Large intestine (tissue), 3 donors: ENCODE measurements around the gene PRKN. TPM values are rescaled to one million over a fixed set of nuclear protein-coding genes. Genes with fewer than 3 reads are reported as not detected.

ENCODE experiments used
- DNase-seq, 2 donors: peaks; one replicate each; pipeline versions ENCODE4 v3.0.0 to v3.0.0-alpha.2; 2013
- H3K27ac ChIP-seq: one replicate; pipeline ENCODE4 v1.5.1; 2013; ENCODE audit warnings: low read length
- H3K27me3 ChIP-seq: 2 replicates; pipeline ENCODE4 v1.6.1; 2013; ENCODE audit warnings: low read length; ENCODE audit not compliant: control insufficient read depth, insufficient read depth
- H3K36me3 ChIP-seq: 2 replicates; pipeline ENCODE4 v1.6.1; 2013; ENCODE audit warnings: low read length; ENCODE audit not compliant: control insufficient read depth, insufficient read depth
- H3K4me1 ChIP-seq: one replicate; pipeline ENCODE4 v1.6.1; 2013; ENCODE audit warnings: low read length; ENCODE audit not compliant: control insufficient read depth, insufficient read depth
- H3K4me3 ChIP-seq: one replicate; pipeline ENCODE4 v1.5.1; 2013; ENCODE audit warnings: low read length
- H3K9me3 ChIP-seq: one replicate; pipeline ENCODE4 v1.6.1; 2013; ENCODE audit warnings: mild to moderate bottlenecking, low read depth, low read length, moderate library complexity; ENCODE audit not compliant: control insufficient read depth
- WGBS: methylation state at CpG from one replicate; pipeline ENCODE4 v1.1.5; 2013; ENCODE audit warnings: low lambda C conversion rate; ENCODE audit not compliant: insufficient coverage; 5-methylcytosine and 5-hydroxymethylcytosine counted together
- polyA plus RNA-seq: library from polyadenylated mRNA; unstranded; fragments of 120-200 nt; gene quantifications from one replicate; pipeline ENCODE4 v1.2.1, GENCODE V29; 2013

PRKN gene
- polyA plus RNA-seq, 1 donor, result 2.5 TPM

DNA sequence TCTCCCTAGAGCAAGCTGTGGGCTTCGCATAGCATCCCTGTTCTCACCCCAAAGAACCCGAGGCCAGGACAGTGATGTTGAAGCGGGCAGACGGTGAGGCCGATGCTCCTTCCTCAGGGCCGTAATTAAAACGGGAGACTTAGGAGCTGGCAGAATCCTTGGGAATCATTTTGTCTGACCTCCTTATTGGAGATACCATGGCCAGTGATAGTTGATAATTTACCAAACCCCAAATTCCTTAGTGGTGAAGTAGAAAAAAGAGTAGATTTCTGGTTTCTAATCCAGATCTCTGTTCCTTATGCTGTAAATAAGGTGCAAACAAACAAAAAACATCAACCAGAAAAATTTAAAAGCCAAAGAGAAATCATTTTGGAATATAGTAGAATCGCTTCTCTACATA, 1092.7 kb downstream of the PRKN start:
- Histone ChIP-seq H3K27ac (no peak overlapping the region), H3K27me3 (no peaks in the 10 kb centered on the region), H3K9me3 (no peaks in the 10 kb centered on the region), H3K4me1 (no peaks in the 10 kb centered on the region), H3K36me3 (no peaks in the 10 kb centered on the region), H3K4me3 (no peak overlapping the region)
- WGBS, result 80% methylated on average over 1 of the region's 8 CpGs
- no peak for DNase-seq

DNA sequence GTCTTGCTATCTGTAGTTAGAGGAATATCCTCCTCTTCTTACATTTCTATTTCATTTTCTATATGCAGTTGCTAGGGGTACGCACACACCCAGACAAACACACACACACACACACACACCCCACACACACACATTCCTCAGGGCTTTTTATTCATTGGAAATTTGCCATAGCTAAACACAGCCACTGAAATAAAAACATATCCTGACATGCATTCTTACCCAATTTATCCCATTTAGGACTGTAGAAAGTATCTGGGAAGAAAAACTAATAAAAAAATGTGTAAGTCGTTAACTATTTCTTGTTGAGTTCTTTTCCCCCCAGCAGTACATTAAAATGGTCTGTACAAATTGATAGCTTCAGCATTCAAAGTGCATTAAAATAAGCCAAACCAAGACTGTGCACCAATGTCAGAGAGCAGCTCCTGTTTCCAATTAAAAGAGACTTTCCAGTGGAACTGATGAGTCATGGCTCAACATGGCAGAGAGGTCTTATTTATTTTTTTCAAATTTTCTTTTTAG, 1095.8 kb downstream of the PRKN start:
- peak in 1 of 2 donors; percentile 19 for DNase-seq
- no peak overlapping the region for H3K27ac ChIP-seq

DNA sequence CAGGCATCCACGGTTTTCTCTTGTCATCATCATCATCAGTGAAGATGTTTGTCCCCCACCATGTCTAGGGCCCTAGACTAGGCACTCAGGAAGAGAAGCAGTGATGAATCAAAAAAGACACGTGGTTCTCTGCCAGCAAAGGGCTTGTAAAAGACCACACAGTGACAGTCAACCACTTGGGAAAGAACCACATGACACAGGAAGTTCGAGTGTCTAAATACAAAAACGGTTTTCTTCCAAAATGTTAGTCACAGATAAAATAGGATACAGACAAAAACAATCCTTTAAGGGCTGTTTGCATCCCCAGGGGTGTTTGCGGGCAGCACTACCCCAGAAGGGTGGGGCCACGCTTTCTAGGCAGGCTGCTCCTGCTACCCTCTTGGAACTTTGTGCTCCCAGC, 1096.9 kb downstream of the PRKN start:
- whole genome bisulfite sequencing, result 79% methylated on average over 2 of the region's 6 CpGs
- Histone ChIP-seq H3K4me1 (no peaks in the 10 kb centered on the region), H3K27me3 (no peaks in the 10 kb centered on the region), H3K9me3 (no peaks in the 10 kb centered on the region), H3K36me3 (no peaks in the 10 kb centered on the region), H3K27ac (no peak overlapping the region), H3K4me3 (no peak overlapping the region)
- DNase-seq, result no peak

More for the DNA sequence above, 1095.8 kb downstream of the PRKN start:
- Histone ChIP-seq H3K27me3 (no peaks in the 10 kb centered on the region), H3K4me3 (no peak overlapping the region), H3K36me3 (no peaks in the 10 kb centered on the region), H3K4me1 (no peaks in the 10 kb centered on the region), H3K9me3 (no peaks in the 10 kb centered on the region)
- WGBS, result 90% methylated on average over 2 of the region's 2 CpGs

DNA sequence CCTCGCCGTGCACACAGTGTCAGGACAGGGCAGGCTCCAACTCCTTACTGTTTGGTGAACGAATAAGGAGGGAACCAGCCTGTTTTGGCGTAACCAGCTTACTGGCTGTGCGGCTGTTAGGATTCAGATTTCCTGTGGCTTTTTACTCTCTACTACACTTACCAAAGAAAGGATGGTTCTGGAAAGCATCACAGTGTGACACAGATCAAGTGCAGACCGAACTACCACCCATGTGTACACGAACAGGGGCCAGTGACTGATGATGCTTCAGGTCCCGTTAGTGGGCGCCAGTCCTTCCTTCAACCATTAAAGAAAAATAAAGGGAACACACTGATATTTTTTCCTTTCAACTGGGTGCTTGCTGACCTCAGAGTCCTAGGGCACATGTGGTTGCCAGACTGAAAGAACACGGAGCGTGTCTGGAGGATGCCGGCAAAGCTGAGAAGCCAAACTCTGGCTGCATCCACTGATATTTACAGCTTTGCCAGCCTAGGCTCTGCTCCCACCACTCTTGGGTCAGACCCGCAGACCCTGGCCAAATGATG, 1101.4 kb downstream of the PRKN start:
- no peak overlapping the region for H3K4me3 ChIP-seq
- no peaks in the 10 kb centered on the region for H3K4me1 ChIP-seq
- 80% methylated on average over 1 of the region's 13 CpGs for WGBS
- no peaks in the 10 kb centered on the region for H3K9me3 ChIP-seq
- no peak overlapping the region for H3K27ac ChIP-seq
- H3K27me3 ChIP-seq, result no peaks in the 10 kb centered on the region
- H3K36me3 ChIP-seq, result no peaks in the 10 kb centered on the region
- DNase-seq, result no peak

DNA sequence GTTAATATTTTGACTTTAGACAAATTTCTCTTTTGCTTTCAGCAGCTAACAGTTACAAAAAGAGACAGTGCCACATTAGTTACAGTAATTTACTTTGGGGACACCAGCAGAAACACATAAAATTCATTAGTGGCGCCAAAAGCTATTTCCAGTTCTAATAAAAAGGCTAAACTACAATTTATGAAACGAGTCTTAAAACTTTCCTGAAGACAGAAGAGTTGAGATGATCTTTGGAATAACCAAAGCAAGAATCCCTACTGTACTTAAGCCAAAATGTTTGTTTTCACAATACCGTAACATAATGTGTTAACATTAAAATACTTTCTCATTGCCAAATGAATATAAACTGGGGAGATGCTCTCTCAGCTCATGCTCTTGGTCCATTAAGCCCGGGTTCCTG, 1103.5 kb downstream of the PRKN start:
- Histone ChIP-seq H3K9me3 (no peaks in the 10 kb centered on the region), H3K4me3 (no peak overlapping the region), H3K27ac (no peak overlapping the region), H3K36me3 (no peaks in the 10 kb centered on the region), H3K4me1 (no peaks in the 10 kb centered on the region), H3K27me3 (no peaks in the 10 kb centered on the region)
- 80% methylated on average over 2 of the region's 4 CpGs for WGBS
- DNase-seq, result no peak

DNA sequence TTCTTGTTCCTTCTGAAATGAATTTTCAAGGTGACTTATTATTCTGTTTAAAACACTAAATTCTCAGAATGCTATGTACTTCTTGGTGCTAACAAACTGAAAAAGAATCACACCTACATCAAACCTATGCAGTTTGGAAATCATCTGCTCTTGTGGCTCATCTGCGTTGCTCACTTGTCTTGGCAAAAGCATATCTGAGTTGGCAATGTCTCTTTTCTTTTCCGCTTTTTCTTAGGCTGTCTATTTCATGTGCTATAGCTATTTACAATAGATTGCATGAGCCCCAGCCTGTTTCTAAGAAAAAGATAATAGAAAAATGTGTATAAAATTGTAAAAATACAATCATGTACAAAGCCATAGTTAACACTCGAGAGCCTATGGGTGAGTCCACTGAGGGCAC, 1104.8 kb downstream of the PRKN start:
- Histone ChIP-seq H3K27me3 (no peaks in the 10 kb centered on the region), H3K4me1 (no peaks in the 10 kb centered on the region), H3K36me3 (no peaks in the 10 kb centered on the region), H3K4me3 (no peak overlapping the region), H3K27ac (no peak overlapping the region), H3K9me3 (no peaks in the 10 kb centered on the region)
- no peak for DNase-seq
- 92% methylated on average over 2 of the region's 3 CpGs for WGBS

GRCh38 chr6:161618831-161619454, 1108.6 kb downstream of the PRKN start:
- peak in 1 of 2 donors; percentile 4 for DNase-seq
- 40% methylated on average over 1 of the region's 8 CpGs for WGBS

GRCh38 chr6:161613711-161614110, 1113.9 kb downstream of the PRKN start:
- WGBS, result 75% methylated on average over 2 of the region's 2 CpGs
- no peak overlapping the region for H3K27ac ChIP-seq

More at GRCh38 chr6:161618831-161619454, 1108.6 kb downstream of the PRKN start:
- no peak overlapping the region for H3K4me3 ChIP-seq
- peaks cover 2% of the 10 kb centered on the region for H3K9me3 ChIP-seq
- H3K4me1 ChIP-seq, result no peaks in the 10 kb centered on the region
- H3K27ac ChIP-seq, result no peak overlapping the region
- H3K27me3 ChIP-seq, result no peaks in the 10 kb centered on the region
- H3K36me3 ChIP-seq, result no peaks in the 10 kb centered on the region

DNA sequence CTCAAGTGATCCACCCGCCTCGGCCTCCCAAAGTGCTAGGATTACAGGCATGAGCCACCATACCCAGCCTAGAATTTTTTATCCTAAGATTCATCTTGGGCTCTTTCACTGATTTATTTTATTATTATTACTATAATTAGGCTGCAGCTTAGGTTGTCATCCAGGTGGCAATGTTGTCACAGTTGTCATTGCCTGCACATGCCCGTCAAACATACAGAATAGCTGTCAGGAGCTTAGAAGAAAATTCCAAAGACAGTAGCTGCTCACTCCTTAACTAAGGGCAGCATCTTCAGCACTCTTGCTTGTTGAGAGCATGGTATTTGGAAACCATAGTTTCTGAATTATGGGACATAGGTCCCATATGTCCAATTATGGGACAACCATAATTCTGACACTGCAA, 1118.8 kb downstream of the PRKN start:
- Histone ChIP-seq H3K27me3 (no peaks in the 10 kb centered on the region), H3K4me3 (no peak overlapping the region), H3K27ac (no peak overlapping the region), H3K4me1 (no peaks in the 10 kb centered on the region), H3K36me3 (no peaks in the 10 kb centered on the region), H3K9me3 (no peaks in the 10 kb centered on the region)
- WGBS, result no CpG with 5 or more reads among the region's 3 CpGs
- DNase-seq, result no peak

More at GRCh38 chr6:161613711-161614110, 1113.9 kb downstream of the PRKN start:
- H3K4me3 ChIP-seq, result no peak overlapping the region
- H3K27me3 ChIP-seq, result no peaks in the 10 kb centered on the region
- no peaks in the 10 kb centered on the region for H3K36me3 ChIP-seq
- H3K4me1 ChIP-seq, result no peaks in the 10 kb centered on the region
- no peak for DNase-seq
- peaks cover 2% of the 10 kb centered on the region for H3K9me3 ChIP-seq

DNA sequence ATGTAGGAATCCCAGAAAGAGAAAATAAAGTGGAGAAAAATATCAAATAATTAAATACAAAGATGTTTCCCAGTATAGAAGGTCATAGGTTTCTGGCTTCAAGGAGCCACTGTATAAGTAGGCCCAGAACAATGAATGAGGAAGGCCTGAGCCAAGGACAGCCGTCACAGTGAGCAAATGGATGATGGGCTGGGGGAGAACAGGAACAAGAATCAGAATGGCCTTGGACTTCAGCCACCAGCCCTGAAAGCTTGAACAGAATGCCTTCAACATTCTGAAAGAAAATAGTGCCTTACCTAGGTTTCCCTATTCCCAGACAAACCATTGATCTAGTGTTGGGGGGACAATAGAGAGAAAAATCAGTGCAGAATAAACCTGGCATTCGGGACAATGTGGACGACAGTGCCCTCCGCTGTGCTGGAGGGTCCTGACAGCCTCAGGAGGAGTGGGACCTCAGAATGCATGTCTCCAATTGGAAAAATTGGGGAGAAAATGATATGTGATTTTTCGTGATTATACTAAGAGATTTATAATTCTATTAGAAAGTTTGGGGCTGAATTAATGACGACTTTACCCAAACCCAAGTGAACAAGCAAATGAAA, 1119.8 kb downstream of the PRKN start:
- Histone ChIP-seq H3K9me3 (no peaks in the 10 kb centered on the region), H3K4me3 (no peak overlapping the region)
- 70% methylated on average over 2 of the region's 6 CpGs for WGBS

More for the DNA sequence above, 1119.8 kb downstream of the PRKN start:
- DNase-seq, result no peak
- Histone ChIP-seq H3K27ac (no peak overlapping the region), H3K4me1 (no peaks in the 10 kb centered on the region), H3K27me3 (no peaks in the 10 kb centered on the region), H3K36me3 (no peaks in the 10 kb centered on the region)
